ENCODE results near the gene DDX49.
A peak's percentile ranks its signal among the peaks of the same experiment; 100 is the strongest.

Gene DDX49

GRCh38 chr19:18919086-18919899, at the start of gene DDX49, which contains the start of gene COPE:
Gene DDX49 (plus strand): TSS chr19:18919715. CDS start chr19:18919742, 27 bp downstream.
Gene COPE (minus strand): TSS chr19:18919387. CDS start chr19:18919348, 39 bp downstream.
- Mint-ChIP-seq H3K27me3 (no peaks in the 10 kb centered on the region), H3K4me3 (peak within 1 kb of the TSS; percentile 97), H3K27ac (peak within 1 kb of the TSS; percentile 97), H3K9me3 (no peaks in the 10 kb centered on the region), H3K4me1 (peaks cover 50% of the 10 kb centered on the region), H3K36me3 (peaks cover 6% of the 10 kb centered on the region)

DNA sequence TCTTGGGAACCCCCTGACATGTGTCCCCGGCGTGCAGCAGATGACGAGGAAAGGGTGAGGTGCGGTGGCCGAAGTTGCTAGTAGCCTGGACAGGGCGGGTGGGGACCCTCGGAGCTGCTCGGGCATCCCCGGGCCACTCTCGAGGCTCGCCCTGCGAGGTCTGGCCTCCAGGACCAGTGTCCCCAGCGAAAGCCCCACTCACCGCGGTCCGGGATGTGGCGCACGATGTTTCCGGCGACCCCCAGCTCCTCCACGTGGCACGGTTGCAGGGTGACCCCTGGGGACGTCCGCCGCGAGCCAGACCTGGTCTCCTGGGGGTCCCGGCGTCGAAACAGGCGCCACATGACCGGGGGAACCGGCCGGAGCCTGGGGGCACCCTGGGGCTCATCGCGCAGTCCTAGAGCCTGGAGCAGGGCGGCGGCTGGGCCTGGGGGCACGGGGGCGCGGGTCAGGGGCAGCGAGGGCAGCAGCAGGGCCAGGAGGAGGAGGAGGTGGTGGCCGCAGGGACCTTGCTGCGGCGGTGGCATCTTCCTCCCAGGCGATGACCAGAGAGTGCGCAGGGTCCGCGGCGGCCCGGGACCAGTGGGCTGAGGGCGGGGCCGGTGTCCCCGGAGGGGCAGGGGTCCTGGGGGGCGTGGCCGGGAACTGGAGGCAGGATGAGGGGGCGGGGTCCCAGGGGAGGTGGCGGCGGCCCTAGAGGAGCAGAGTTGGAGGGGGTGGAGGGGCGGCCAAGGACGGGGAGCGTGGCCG, 49.6 kb upstream of the DDX49 start:
- H3K27me3 Mint-ChIP-seq: no peaks in the 10 kb centered on the region
- no peak overlapping the region for H3K4me3 Mint-ChIP-seq
- H3K36me3 Mint-ChIP-seq: peaks cover 5% of the 10 kb centered on the region
- no peak overlapping the region for H3K27ac Mint-ChIP-seq
- no peaks in the 10 kb centered on the region for H3K9me3 Mint-ChIP-seq
- H3K4me1 Mint-ChIP-seq: peaks cover 10% of the 10 kb centered on the region

GRCh38 chr19:18870531-18871172, 48.9 kb upstream of the DDX49 start:
- Mint-ChIP-seq H3K36me3 (peaks cover 5% of the 10 kb centered on the region), H3K9me3 (no peaks in the 10 kb centered on the region), H3K27me3 (no peaks in the 10 kb centered on the region), H3K27ac (no peak overlapping the region), H3K4me3 (peak overlapping the region; percentile 47), H3K4me1 (peaks cover 10% of the 10 kb centered on the region)

- Mint-ChIP-seq H3K4me3 (peak overlapping the region; percentile 38), H3K9me3 (no peaks in the 10 kb centered on the region), H3K27me3 (no peaks in the 10 kb centered on the region), H3K36me3 (peaks cover 5% of the 10 kb centered on the region), H3K4me1 (peaks cover 10% of the 10 kb centered on the region), H3K27ac (no peak overlapping the region)
Observed at GRCh38 chr19:18871543-18871942, 48.0 kb upstream of the DDX49 start.

GRCh38 chr19:18875726-18876125, 43.8 kb upstream of the DDX49 start:
- H3K9me3 Mint-ChIP-seq: no peaks in the 10 kb centered on the region
- no peaks in the 10 kb centered on the region for H3K36me3 Mint-ChIP-seq
- H3K27me3 Mint-ChIP-seq: no peaks in the 10 kb centered on the region
- no peak overlapping the region for H3K4me3 Mint-ChIP-seq
- no peak overlapping the region for H3K27ac Mint-ChIP-seq
- peaks cover 8% of the 10 kb centered on the region for H3K4me1 Mint-ChIP-seq

DNA sequence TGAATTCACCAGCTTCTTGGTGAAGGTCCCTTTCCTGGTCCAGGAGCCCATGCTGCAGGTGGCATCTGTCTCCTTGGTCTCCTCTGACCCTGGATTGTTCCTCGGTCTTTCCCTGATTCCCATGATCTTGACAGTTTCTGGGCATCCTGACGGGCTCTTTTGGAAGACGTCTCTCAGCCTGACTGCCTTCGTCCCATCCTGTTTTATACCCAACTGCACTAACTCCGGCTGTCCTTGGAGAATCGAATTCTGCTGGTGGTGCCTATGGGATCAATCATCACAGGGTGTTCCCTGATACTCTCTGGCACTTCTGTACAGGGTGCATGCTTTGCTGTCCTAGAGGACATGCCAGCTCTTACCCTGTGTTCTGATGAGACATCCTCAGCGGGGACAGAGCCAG, 42.6 kb upstream of the DDX49 start:
- H3K36me3 Mint-ChIP-seq: no peaks in the 10 kb centered on the region
- peaks cover under 1% of the 10 kb centered on the region for H3K4me1 Mint-ChIP-seq
- H3K27ac Mint-ChIP-seq: no peak overlapping the region
- no peaks in the 10 kb centered on the region for H3K9me3 Mint-ChIP-seq
- no peaks in the 10 kb centered on the region for H3K27me3 Mint-ChIP-seq
- no peak overlapping the region for H3K4me3 Mint-ChIP-seq

- no peaks in the 10 kb centered on the region for H3K4me1 Mint-ChIP-seq
- H3K27ac Mint-ChIP-seq: no peak overlapping the region
- H3K36me3 Mint-ChIP-seq: no peaks in the 10 kb centered on the region
- H3K4me3 Mint-ChIP-seq: no peak overlapping the region
- no peaks in the 10 kb centered on the region for H3K9me3 Mint-ChIP-seq
- H3K27me3 Mint-ChIP-seq: no peaks in the 10 kb centered on the region
Observed at GRCh38 chr19:18878058-18878797, 41.3 kb upstream of the DDX49 start.

- H3K27me3 Mint-ChIP-seq: no peaks in the 10 kb centered on the region
- H3K4me1 Mint-ChIP-seq: no peaks in the 10 kb centered on the region
- H3K27ac Mint-ChIP-seq: no peak overlapping the region
- H3K4me3 Mint-ChIP-seq: no peak overlapping the region
- no peaks in the 10 kb centered on the region for H3K36me3 Mint-ChIP-seq
- no peaks in the 10 kb centered on the region for H3K9me3 Mint-ChIP-seq
Observed at GRCh38 chr19:18878858-18879578, 40.5 kb upstream of the DDX49 start.

DNA sequence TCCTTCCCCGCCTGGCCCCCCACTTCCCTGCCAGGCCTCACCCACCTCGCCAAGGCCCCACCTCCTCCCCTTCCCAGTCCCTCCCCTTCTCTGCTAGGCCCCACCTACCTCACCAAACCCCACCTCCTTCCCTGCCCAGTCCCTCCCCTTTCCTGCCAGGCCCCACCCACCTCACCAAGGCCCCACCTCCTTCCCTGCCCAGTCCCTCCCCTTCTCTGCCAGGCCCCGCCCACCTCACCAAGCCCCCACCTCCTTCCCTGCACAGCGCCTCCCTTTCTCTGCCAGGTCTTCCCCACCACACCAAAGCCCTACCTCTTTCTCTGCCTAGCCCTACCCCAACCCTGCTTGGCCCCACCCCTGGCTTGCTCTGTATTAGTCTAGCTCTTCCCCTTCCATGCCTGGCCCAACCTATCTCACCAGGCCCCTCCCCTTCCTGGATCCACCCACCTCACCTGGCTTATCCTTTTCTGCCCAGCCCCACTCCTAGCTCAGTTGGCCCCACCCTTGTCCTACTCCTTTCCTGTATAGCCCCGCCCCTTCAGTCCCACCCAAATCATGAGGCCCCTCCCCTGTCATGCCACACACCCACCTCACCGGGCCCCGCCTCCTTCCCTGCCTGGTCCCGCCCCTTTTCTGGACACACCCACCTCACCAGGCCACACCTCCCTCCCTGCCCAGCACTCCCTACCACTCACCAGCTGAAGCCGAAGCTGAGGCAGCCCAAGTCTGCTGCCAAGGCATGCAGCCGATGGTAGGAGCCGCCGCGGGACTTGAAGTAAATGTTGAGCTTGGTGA, 39.7 kb upstream of the DDX49 start:
- no peaks in the 10 kb centered on the region for H3K27me3 Mint-ChIP-seq
- no peak overlapping the region for H3K27ac Mint-ChIP-seq
- H3K4me1 Mint-ChIP-seq: no peaks in the 10 kb centered on the region
- H3K4me3 Mint-ChIP-seq: no peak overlapping the region
- no peaks in the 10 kb centered on the region for H3K36me3 Mint-ChIP-seq
- no peaks in the 10 kb centered on the region for H3K9me3 Mint-ChIP-seq

- Mint-ChIP-seq H3K4me1 (no peaks in the 10 kb centered on the region), H3K36me3 (no peaks in the 10 kb centered on the region), H3K4me3 (peak overlapping the region; percentile 2), H3K27me3 (no peaks in the 10 kb centered on the region), H3K9me3 (no peaks in the 10 kb centered on the region), H3K27ac (no peak overlapping the region)
Observed at GRCh38 chr19:18881491-18881890, 38.0 kb upstream of the DDX49 start.

DNA sequence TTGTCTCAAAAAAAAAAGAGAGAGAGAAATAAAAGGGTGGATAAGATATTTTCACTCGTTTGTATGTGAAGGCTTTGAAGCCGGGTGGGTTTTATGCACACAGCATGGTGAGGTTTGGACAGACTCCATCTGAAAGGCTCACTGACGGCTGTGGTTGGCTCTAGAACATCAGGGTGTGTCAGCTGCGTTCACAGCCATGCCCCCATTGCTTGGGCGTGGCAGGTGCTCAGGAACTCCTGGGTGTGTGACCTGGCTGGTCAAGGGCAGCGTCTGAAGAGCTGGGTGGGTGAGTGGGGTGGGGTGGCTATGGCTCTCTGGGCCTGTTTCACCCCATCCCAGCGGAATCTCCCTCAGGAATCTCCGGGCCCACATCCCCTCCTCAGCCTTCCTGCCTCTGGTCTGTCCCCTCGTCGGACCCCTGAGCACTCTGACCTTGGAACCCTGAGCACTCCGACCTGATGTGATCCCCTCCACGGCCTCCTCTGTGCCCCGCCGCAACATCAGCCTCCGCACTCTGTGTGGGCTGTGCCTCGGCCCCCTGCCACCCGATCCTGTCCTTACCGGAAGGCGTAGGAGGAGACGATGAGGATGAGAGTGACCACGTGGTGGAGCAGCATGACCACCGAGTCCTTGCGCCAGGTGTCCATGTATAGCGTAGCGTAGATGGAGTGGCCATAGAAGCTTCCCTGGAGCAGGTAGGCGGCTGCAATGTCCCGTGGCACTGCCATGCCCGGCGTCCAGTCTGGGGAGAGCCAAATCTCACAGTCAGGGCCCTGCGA, 35.8 kb upstream of the DDX49 start:
- H3K27me3 Mint-ChIP-seq: peaks cover 5% of the 10 kb centered on the region
- H3K4me1 Mint-ChIP-seq: no peaks in the 10 kb centered on the region
- H3K4me3 Mint-ChIP-seq: no peak overlapping the region
- no peak overlapping the region for H3K27ac Mint-ChIP-seq
- H3K9me3 Mint-ChIP-seq: no peaks in the 10 kb centered on the region
- H3K36me3 Mint-ChIP-seq: no peaks in the 10 kb centered on the region

DNA sequence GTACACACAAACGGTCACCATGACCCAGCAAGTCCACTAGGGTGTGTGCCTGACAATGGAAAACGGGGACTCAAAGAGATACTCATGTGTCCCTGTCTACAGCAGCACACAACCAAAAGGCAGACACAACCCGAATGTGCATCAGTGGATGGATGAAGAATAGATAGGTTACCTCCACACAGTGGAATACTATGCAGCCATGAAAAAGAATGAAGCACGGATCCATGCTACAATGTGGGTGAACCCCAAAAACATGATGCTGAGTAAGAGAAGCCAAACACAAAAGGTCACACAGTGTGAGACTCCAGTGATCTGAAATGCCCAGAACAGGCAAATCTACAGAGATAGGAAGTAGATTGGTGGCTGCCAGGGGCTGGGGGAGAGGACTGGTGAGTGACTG, 32.5 kb upstream of the DDX49 start:
- Mint-ChIP-seq H3K4me3 (no peak overlapping the region), H3K27ac (peak overlapping the region; percentile 89), H3K9me3 (no peaks in the 10 kb centered on the region), H3K4me1 (no peaks in the 10 kb centered on the region), H3K27me3 (peaks cover 5% of the 10 kb centered on the region), H3K36me3 (no peaks in the 10 kb centered on the region)

DNA sequence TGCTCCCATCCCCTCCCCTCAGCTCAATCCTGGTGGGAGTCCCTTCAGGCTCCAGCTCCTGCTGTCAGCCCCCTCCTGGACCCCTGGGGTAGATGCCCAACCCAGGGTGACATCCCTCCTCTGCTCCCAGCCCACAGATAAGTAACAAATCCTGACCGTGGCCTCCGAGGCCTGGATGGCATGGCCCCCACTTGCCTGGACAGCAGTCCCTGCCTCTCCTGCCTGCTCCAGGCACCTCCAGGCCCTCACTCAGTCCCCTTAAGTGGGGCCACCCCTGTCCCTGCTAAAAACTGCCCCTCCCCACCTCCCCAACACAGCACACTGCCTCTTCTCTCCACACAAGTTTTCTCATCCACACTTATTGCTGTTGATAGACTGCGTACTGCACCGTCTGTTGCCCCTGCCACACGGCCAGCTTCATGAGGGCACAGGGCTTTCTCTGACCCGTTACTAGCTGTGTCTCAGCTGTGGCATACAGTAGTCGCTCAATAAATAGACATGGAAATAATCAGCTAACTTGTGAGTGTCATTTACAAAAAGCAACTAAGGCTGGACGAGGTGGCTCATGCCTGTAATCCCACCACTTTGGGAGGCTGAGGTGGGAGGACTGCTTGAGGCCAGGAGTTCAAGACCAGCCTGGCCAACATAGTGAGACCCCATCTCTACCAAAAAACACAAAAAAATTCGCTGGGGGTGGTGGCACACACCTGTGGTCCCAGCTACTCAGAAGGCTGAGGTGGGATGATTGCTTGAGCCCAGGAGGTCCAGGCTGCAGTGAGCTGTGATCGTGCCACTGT, 29.4 kb upstream of the DDX49 start:
- H3K4me1 Mint-ChIP-seq: no peaks in the 10 kb centered on the region
- no peak overlapping the region for H3K27ac Mint-ChIP-seq
- H3K4me3 Mint-ChIP-seq: no peak overlapping the region
- no peaks in the 10 kb centered on the region for H3K9me3 Mint-ChIP-seq
- peaks cover 8% of the 10 kb centered on the region for H3K27me3 Mint-ChIP-seq
- H3K36me3 Mint-ChIP-seq: no peaks in the 10 kb centered on the region

Measured in activated naive CD4-positive, alpha-beta T cell treated with anti-CD3 and anti-CD28 coated beads, Interleukin-2, amount 50 U/mL, for 24 hours (primary cell).